Testis (tissue), 2 donors: ENCODE results near the gene UBTD2.

ENCODE experiments used
- POLR2A ChIP-seq: fragments of 450-650 bp; IDR thresholded peaks from one replicate; pipeline ENCODE4 v1.6.1; 2017; ENCODE audit warnings: antibody characterized with exemption, mild to moderate bottlenecking, moderate library complexity
- TF ChIP-seq, protein P1 (sequence below), 3 experiments: fragments of 450-650 bp in 2 of 3; fragments of 200-600 bp in 1 of 3; sonication (generic) in 1 of 3; IDR thresholded peaks; one replicate each; pipeline ENCODE4 v1.5.1; 2016 to 2019; ENCODE audit warnings: antibody characterized with exemption in 3 of 3, mild to moderate bottlenecking in 2 of 3, moderate library complexity in 1 of 3

DNA sequence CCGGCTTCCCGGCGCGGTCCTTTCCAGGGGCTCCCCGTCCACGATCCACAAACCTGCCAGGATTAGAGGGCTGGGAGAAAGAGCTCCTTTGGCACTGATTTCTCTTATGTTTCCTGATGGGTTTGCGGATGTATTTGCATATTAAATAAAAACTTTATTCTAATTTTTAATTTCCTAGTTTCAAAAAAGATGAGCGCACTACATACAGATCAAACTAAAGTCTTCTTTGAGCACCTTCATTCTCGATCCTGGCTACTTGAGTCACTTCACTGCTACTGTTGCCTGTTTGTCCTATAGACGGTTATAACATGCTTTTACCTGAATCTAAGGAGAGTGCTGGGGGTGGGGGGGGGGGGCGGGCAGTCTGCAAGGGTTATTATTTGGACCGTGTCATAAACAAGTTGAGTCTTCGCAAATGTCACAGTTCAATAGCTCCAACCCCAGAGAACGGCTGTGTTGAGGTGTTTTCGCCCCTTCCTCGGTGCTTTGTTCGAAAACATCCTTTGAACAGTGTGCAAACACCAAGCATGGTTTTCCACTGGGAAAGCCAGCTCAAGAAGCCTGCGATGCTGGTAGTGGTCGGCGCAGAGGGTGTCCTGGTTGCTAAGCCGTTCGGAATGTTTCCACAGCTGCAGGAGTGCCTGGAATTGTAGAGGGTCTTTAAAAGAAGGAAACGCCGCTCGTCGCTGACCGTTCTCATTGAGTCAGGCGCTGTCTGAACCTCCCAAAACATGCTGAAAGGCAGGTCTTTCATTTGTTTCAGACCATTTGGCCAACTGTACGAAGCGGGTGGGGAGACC is 94.5 kb downstream of the UBTD2 start:
- TF ChIP-seq, protein P1, sequence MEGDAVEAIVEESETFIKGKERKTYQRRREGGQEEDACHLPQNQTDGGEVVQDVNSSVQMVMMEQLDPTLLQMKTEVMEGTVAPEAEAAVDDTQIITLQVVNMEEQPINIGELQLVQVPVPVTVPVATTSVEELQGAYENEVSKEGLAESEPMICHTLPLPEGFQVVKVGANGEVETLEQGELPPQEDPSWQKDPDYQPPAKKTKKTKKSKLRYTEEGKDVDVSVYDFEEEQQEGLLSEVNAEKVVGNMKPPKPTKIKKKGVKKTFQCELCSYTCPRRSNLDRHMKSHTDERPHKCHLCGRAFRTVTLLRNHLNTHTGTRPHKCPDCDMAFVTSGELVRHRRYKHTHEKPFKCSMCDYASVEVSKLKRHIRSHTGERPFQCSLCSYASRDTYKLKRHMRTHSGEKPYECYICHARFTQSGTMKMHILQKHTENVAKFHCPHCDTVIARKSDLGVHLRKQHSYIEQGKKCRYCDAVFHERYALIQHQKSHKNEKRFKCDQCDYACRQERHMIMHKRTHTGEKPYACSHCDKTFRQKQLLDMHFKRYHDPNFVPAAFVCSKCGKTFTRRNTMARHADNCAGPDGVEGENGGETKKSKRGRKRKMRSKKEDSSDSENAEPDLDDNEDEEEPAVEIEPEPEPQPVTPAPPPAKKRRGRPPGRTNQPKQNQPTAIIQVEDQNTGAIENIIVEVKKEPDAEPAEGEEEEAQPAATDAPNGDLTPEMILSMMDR (IDR thresholded peaks at IDR 0.05), result no peak
- TF ChIP-seq POLR2A, result no peak
